ENCODE measurements around the gene CDR2.
"Not testable (repeated sequence)": the region's sequence is repeated elsewhere in the genome, so short reads cannot be mapped to it uniquely, and the experiment has no call there.

The CDR2 gene

DNA sequence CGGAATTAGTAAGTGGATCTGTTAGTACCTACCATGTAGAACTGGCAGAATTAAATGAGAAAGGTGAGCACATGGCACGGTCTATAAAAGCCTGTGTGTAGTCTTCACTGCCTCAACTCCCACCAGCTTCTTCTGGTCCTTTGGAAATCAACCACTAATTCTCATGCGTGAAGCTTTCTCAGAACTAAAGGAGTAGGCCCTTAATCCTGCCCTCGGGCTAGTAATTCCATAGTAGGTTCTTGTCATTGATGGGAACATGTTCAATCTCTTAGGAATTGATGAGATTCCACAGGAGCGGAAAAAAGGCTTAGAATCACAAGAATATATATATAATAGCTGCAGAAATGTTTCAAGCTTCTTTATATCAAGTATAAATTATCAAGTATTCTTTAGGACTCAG is 21.7 kb downstream of the CDR2 start:
- DNase-seq (ENCODE audit: low spot score), result no peak

DNA sequence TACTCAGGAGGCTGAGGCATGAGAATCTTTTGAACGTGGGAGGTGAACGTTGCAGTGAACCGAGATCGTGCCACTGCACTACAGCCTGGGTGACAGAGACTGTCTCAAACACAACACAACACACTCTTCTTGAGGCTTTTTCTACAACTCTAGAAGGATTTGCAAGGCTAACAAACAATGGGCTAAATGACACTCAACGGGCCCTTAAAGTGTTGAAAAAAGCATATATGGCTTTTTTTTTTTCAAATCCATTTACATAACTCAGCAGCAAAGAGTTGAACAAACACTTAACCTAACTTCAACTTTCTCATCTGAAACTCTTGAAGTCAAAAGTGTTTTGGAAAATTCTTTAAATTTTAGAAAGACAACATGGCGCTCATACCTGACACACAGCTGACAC is 22.3 kb downstream of the CDR2 start:
- no peak for DNase-seq (ENCODE audit: low spot score)

DNA sequence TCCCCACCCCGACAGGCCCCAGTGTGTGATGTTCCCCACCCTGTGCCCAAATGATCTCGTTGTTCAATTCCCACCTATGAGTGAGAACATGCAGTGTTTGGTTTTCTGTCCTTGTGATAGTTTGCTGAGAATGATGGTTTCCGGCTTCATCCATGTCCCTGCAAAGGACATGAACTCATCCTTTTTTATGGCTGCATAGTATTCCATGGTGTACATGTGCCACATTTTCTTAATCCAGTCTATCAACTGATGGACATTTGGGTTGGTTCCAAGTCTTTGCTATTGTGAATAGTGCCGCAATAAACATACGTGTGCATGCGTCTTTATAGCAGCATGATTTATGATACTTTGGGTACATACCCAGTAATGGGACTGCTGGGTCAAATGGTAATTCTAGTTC is 23.4 kb downstream of the CDR2 start:
- not testable (repeated sequence) for DNase-seq (ENCODE audit: low spot score)

DNA sequence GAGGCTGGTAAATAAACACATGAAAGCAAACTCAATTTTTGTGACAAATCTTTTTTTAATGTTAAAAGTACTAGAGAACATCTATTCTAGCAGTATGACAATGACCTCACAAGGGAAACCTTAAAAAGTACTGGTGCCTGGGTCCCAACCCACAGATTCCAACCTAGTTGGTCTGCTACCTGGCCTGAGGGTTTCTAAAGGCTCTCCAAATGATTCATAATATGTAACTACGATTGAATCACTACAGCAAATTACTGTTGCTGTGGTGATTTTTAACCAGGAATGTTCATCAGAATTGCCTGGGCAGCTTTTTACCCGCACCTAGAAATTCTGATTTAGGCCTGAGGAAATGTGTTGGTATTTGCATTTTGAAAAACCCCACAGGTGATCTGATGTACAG is 26.1 kb downstream of the CDR2 start:
- no peak for DNase-seq (ENCODE audit: low spot score)

DNA sequence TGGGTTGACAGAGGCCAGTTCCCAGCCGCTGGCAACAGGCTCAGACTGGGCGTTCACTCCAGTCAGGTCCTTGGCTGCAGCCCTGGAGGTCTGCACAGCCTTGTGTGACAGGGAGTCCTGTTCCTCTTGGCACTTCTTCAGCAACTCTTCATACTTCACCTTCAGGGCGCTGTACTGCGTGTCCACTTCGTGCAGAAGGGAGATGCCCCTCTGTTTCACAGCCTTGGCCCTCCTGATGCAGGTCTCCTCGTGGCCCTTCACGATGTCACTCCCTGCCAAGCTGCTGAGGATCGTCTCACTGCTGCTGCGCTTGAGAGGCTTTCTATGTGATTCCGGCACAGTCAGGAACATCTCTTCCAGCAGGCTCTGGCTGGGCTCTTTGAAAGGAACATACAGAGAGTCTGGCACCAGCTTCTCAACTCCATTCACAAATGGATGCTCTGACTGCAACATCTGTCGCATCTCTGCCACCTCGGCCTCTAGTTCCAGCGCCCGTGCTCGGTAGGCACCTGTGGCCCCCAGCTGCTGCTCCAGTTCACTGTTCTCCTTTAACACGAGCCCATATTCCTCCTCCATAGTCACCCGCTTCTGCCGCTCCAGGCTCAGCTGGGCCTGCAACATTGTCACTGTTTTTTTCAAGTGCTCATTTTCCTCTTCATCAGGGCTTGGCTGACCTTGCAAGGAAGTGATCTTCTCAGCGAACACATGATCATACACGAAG is 27.2 kb downstream of the CDR2 start:
- no peak for DNase-seq (ENCODE audit: low spot score)

DNA sequence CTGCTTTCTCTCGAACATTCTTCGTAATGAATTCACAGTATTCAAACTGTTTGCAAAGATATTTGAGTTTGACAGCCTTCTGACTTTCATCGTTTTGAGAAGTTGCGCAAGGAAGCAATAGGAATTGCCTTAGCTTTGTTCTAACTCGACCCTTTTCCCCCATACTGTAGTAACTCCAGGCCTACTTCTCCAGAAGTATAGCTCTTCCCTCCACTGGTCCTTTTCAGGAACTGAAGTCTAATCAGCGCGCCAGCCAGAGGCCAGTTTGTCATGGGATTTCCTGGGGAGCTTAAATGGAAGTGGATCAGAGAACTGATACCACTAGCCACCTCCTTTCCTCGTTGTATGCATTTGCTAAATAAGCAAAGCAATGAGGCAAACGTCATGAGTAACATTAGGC is 27.9 kb downstream of the CDR2 start:
- DNase-seq (ENCODE audit: low spot score), result no peak

DNA sequence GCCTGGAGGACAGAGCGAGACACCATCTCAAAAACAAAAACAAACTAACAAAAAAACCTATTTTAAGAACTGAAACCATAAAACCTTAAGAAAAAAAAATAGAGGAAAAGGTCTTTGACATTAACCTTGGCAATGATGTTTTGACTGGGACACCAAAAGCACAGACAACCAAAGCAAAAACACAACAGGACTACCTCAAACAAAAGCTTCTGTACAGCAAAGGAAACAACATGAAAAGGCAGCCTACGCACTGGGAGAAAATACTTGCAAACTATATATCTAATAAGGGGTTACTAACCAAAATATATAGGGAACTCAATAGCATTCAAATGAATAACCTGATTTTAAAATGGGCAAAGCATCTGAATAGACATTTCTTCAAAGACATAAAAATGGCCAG is 32.3 kb downstream of the CDR2 start:
- no peak for DNase-seq (ENCODE audit: low spot score)

DNA sequence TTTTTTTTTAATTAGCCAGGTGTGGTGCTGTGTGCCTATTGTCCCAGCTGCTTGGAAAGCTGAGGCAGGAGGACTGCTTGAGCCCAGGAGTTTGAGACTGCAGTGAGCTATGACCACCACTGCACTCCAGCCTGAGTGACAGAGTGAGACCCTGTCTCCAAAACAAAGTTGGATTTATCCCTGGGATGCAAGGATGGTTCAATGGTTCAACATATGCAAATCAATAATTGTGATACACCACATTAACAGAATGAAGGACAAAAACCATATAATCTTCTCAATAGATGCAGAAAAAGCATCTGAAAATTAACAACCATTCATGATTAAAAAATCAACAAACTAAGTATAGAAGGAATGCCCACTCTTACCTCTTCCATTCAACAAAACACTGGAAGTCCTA is 33.5 kb downstream of the CDR2 start:
- DNase-seq (ENCODE audit: low spot score), result no peak

DNA sequence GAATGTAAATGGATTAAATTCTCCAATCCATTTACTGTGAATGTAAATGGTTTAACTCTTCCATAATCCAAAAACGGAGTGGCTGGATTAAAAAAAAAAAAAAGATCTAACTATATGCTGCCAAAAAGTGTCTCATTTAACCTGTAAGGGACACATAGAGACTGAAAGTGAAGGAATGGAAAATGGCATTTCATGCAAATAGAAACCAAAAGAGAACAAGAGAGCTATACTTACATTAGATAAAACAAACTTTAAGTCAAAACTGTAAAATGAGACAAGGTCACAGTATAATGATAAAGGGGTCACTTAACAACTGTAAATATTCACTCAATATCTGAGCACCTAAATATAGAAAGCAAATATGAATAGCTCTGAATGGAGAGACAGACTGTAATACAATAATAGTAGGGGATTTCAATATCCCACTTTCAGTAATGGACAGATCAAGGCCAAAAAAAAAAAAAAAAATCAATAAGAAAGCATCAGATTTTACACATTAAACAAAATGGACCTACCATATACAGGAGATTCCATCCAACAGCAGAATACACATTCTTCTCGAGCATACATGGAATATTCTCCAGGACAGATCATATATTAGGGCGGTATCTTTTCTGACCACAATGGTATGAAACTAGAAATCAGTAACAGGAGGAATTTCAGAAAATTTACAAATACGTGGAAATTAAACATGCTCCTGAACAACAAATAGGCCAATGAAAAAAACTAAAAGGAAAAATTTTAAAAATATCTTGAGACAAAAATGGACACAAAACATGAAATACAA is 36.4 kb downstream of the CDR2 start:
- DNase-seq (ENCODE audit: low spot score), result no peak

DNA sequence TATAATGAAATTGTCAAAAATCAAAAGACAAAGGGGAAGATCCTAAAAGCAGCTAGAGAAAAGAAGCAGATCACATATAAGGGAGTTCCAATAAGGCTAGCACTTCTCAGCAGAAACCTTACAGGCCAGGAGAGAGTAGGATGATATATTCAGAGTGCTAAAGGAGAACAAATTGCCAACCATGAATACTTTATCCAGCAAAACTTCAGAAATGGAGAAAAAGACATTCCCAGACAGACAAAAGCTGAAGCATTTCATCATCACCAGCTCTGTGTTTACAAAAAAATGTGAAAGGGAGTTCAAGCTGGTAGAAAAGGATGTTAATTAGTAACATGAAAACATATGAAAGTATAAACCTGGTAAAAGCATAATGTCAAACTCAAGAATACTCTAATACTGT is 37.4 kb downstream of the CDR2 start:
- no peak for DNase-seq (ENCODE audit: low spot score)

DNA sequence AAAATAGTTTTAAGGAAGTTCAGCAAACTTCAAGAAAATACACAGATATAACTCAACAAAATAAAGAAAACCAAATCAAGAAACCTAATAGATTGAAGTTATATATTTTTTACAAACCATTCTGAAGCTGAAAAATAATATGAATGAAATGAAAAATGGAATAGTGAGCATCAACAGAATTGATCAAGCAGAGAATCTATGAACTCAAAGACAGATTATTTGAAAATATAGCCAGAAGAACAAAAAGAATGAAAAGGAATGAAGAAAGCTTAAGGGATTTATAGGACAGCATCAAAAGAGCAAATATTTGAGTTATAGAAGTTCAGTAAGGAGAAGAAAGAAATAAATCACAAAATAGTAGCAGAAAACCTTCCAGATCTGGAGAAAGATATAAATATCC is 37.8 kb downstream of the CDR2 start:
- no peak for DNase-seq (ENCODE audit: low spot score)

DNA sequence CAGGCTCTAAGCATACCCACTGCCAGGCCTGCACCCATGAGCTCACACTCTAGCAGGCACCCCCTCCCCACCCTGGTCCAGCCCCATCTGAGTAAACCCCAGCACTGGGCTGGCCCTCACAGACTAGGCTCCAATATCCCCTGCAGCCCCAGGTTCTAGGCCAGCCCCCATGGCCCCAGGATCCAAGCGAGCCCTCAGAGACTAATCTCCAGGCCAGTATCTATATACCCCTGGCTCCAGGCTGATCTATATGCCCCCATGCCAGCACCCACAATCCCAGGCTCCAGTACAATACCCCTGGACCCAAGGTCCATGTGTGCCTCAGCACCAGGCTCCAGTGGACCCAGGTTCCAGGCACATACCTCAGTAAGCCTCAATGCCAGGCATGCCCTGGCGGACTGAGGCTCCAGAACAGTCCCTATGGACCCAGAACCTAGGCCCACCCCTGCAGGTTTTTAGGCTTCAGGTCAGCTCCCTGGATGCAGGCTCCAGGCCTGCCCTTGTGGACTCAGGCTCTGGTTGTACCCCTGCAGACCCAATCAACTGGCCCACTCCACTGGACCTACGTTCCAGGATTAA is 38.7 kb downstream of the CDR2 start:
- DNase-seq (ENCODE audit: low spot score), result no peak

DNA sequence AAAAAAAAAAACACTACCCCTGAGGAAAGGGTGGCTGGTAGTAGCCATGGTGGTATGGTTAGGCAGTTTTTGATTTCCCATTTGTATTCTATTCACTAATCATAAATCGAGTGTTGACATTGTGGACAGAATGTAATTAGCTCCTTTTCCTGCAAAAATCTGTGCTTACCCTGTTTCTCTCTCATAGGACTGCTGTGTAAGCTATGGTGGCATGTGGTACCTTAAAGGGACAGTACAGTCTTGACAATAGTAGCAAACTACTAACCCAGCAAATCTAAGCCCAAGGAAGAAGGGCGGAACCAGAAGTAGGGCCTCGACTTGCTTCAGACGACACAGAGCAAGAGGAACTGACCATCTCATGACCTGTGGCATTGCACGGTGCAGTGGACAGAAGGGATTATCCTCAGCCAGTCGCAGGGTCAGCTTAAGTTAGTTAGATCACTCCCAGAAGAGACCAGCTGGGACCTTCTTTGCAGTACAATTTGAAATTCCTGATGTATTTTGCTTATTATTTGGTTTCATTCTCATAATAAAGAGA is 40.9 kb downstream of the CDR2 start:
- DNase-seq (ENCODE audit: low spot score), result no peak

DNA sequence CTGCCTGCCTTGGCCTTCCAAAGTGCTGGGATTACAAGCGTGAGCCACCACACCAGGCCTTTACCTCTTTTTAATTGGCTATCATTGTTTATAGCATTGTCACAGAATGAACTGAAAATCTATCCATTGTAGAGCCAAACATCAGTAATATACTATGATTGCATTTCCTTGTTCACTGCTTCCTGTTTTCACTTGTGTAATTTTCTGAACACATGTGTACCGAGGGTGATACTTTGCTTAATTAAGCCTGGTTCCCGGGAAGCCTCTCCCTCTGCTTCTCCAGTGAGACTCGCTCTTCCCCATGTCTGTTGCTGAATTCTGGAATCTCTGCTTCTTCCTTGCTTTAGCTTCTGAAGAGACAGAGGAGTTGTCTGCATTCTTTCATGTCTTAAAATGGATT is 44.1 kb downstream of the CDR2 start:
- no peak for DNase-seq (ENCODE audit: low spot score)

DNA sequence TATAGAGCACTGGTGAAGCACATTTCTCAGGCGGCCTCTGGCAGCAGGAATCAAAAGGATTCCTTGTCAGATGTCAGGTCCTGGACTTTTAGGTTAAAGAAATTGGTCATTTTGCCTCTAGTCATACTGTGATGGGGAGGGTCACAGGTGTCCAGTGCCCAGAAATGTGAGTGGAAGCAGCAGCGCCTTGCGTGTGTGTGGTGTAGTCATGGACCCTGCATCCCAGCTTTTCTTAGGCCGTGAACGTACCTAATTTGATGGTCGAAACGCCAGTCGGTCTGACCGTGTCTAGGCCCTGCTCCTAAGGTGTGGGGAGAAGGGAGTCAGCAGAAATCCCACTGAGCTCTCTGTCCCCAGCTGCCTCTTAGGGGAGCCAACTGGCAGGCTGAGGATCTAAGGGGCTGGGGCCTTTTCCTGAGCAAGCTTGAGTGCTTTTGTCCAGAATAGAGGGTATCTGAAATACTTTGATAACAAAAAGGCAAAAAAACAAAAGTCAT is 45.2 kb downstream of the CDR2 start:
- no peak for DNase-seq (ENCODE audit: low spot score)

DNA sequence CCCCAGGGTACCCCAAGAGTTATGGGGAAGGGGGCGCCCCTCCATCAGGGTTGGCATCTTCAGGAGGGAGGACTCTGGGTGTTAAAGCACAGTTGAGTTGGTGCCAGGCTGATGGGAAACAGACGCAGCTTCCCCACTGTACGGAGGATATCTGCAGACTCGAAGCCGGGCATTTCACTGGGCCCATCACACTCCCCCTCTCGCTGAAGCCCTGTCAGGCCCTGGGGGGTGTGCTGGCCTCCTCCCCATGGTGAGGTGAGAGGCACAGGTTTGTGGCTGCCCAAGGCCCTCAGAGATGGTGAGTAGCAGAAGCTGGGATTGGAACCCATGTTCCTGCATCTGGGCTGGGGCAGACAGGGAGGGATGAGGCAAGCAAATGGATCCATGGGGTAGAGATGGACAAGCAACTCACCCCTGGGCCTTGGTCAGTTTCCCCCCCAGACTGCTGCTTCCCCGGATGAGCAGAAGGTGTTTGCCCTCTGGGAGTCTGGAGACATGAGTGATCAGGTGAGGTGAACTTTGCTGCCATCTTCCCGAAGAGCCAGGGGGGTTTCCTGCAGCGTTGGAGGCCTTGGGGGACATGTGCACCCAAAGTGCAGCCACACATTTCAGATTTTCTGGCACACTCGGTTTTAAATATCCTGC is 46.2 kb downstream of the CDR2 start:
- DNase-seq (ENCODE audit: low spot score), result no peak

DNA sequence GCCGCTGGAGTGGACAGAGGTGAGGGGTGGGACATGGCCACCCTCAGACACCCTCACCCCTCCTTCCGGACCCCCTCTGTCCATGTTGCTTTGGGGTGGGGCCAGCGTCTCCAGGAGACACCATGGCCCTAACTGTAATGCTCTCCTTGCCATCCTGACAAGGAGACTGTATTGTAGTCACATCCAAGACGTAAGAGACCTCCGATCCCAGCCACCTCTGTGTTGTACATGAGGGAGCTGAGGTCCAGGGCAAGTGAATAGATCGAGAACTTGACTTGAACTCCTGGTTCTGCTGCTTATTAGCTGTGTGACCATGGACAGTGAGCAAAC is 47.0 kb downstream of the CDR2 start:
- no peak for DNase-seq (ENCODE audit: low spot score)

DNA sequence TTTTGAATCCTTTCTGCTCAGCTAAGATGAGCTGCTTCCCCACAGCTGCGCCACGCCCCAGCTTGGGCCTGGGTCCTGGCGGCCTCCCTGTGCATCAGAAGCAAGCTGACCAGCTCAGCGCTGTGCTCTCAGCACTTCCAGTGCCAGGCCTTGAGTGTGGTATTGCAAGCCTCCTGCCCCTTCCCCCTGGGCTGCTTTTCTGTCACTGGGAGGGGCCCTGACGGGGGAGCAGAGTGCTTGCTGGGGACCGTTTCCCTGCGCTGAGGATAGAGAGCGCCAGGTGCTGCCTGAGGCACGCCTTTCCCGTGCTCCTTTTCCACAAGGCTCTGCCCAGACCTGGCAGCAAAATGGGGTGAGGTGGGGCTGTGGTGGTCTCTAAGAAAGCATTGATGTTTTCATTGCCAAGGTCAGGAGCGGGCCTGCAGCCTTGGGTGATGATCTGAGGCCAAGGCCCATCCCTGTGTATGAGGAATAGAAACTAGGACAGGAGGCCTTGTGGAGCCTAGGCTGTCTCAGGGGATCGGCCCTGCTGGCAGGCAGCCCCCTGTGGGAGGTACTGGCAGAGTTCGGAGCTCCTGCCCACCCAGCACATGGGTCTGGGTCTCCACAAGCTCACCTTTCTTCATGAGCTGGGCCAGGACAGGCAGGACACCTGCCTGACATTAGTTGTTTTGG is 47.5 kb downstream of the CDR2 start:
- DNase-seq (ENCODE audit: low spot score), result no peak

DNA sequence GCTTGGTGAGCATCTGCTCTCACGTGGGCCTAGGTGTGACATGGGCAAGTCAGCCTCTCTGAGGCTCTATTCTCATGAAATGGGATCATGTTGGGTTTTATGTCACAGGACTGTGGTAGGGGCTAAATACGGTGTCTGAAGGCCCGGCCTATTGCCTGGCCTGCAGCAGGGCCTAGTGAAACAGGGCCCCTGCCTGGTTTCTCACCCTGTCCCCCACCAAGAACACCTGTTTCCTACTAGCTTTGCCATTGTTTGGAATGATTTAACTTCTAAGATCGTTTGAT is 48.1 kb downstream of the CDR2 start:
- DNase-seq (ENCODE audit: low spot score), result no peak

DNA sequence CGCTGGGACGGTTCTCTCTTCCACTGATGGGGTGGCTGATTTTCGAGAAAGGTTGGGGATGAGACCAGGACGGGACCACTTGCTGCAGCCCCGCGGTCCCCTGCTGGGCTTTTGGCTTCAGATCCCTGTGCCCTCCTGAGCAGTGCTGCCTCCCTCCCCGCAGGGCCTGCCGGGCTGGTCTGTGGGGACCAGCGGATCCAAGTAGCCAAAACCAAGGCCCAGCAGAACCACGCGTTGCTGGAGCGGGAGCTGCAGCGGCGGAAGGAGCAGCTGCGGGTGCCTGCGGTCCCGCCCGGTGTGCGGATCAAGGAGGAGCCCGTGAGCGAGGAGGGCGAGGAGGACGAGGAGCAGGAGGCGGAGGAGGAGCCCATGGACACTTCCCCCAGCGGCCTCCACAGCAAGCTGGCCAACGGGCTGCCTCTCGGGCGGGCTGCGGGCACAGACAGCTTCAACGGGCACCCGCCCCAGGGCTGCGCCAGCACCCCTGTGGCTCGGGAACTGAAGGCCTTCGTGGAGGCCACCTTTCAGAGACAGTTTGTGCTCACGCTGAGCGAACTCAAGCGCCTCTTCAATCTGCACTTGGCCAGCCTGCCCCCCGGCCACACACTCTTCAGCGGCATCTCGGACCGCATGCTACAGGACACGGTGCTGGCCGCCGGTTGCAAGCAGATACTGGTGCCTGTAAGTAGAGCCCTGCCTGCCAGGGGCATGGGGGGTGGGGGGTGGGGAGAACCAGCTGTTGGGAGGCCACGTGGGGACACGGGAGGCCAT is 48.6 kb downstream of the CDR2 start:
- DNase-seq (ENCODE audit: low spot score), result no peak

DNA sequence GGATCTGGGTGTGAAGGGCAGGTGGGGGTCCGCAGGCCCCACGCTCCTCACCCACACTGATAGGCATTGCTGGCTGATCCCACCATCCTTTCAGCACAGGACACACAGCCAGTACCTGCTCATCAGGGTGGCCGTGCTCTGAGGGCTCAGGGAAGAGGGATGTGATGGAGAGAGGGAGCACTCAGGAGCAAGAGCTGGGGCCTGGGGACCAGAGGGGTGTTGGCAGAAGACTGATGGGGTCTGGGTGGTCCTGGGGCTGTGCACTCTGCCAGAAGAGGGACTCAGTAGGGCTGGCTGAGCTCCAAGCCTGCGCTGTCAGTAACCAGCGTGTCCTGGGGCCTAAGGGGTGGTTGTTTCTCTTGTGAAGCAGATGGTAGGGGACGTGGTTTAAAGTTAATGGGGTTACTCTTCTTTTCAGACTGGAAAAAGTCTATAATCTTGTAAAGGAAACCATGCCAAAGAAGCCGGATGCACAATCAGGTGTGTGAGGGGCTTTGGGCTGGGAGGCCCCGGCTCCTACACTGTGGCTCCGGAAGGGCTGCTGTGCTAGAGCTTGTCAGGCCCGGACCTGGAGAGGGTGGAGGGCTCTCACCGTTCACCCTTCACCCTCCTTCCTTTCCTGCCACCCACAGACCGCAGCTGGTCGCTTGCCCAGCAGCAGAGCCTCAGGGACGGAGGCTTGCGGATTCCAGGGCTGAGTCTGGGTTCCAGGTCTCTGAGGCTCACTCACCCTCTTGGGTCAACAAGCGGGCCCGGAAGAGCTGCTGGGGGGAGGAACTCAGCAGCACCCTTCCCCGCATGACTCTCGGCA is 49.4 kb downstream of the CDR2 start:
- DNase-seq (ENCODE audit: low spot score), result no peak

Measured in RKO (cell line).